Stimulated activated naive CD8-positive, alpha-beta T cell treated with anti-CD3 and anti-CD28 coated beads, Interleukin-15, Interleukin-2, amounts not matched to agents 100 U/mL and 50 U/mL, for 24 hours (primary cell): Measurements from ENCODE around the gene TMPRSS2.

Experiments
- ATAC-seq: fragments of 150-1000 bp; cut with Tn5 transposase; one replicate; pipeline ENCODE4 v1.10.0; 2021
- DNase-seq: peaks from one replicate; pipeline ENCODE4 v3.0.0; 2021

TMPRSS2 gene

DNA sequence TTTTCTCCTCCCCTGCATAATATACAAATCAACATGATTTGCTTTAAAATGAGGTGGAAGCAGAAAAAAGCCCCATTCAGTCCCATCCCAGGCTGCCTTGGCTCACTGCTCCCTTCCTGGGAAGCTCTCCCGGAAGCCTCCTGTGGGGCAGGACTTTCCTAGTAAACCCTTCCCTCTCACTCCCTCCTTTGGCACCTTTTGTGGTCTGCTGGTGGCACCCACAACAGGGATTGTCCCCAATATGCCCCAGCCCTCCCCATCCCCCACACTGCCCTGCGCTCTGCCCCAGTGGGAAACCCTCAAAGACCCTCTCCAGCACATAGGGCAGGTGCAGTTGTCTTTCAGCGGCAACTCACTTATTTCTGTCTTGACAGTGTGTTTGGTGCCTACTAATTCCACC lies 1.8 kb upstream of the TMPRSS2 start:
- ATAC-seq (no peak), DNase-seq (no peak)

DNA sequence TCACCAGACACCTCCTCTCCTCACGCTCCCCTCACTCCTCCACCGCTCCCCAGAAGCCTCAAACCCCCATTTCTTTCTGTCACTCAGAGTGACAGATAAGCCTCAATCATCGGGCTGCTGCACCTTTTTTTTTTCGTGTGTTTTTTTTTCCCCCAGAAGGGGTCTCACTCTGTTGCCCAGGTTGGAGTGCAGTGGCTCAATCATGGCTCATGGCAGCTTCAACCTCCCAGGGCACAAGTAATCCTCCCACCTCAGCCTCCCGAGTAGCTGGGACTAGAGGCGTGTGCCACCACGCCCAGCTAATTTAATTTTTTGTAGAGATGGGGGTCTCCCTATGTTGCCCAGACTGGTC lies 1.2 kb upstream of the TMPRSS2 start:
- DNase-seq, result no peak
- no peak for ATAC-seq

DNA sequence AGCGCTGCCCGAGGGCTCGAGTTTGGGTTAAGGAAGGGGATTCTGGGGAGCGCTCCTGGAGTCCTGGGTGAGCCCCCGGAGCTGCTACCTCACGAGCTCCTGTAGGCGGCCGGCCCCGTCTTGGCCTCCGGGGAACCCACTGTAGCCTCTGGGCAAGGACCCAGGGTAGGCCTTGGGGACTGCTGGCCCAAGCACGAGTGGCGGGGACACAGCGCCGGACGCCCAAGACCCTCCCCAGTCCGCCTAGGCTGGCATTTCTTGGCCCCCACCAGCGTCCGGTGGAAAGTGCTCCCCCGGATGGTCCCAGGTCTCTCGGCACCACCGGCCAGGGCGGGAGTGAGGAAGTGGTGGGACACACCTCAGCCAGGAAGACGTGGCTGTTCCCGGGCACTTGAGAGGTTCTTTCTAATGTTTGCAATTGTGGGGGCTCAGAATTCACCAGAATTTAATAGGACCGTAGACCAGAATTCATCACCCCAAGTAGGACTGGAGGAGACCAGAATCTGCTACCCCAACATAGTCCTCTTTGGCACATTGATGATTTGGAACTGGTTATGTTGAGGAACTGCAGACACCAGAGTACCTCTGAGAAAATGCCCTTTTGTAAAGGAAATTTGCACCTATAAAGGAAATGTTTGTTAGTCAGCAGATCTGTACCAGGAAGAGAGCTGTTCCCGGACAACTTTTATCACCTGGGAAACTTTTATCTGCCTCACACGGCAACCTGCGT lies 622 bp upstream of the TMPRSS2 start:
- DNase-seq (no peak), ATAC-seq (no peak)

DNA sequence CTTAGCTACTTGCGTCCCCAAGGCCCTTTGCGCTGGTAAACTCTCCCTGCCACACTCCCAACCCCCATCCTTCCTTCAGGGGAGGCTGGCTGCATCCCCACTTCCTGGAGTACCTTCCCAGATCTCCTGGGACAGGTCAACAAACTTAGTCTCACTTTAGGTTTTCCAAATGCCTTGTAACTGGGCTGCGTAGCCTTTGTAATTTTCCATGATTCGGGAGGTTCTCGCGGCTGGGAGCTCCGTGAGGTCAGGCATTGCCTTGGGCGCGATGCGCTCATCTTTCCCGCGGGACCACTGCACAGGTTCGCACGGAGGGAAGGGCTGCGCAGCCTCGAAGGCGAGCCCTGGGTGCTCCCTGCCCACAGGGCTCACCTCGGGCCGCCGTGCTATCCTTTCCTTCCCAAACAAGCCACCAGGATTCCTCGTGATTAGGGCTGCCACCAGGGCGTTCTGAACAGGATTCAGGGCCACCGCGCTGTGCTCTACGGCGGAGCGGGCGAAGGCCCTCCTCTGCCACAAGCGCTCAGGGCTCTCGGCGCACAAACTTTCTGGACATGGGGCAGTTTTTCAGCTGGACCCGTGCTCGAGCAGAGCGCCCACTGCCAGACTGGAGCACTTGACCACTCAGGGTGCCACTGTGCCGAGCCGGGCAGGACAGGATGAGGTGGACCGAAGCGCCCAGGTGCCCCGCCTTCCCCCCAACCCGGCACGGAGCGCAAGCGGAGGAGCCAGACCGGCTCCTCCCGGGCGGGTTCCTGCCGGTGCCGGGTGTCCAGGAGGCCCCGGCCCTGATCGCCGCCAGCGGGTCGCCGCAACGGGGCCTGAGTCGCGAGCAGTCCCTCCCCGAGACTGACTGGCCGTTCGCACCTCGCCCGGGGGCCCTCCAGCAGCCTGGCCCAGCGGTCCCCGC lies 1.1 kb downstream of the TMPRSS2 start:
- no peak for ATAC-seq
- no peak for DNase-seq

DNA sequence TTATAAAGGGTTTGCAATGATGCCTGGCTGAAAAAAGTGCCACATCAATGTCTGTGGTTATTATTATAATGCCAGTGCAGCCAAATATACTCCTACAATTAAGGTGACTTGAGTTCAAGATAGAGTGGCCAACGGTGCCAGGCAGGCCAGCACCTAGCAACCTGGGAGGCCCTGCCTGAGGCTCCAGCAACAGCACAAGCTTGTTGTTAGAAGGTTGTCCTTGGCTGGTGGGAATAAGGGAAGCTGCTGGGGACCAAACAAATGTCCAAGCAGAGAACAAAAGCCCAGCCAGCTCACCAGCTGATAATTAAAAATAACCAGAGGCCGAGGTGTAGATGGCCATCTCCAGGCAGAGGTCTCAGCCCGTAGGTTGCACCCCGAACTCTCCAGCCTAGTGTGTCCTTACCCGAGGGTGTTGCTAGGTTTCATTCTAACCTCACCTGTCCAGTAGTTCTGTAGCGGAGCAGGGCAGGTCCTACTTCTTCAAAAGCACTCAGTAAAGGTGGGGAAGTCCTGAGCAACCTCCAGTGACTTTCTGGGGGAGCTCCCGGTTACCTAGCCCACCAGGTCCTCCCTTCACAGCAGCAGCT lies 1.9 kb downstream of the TMPRSS2 start:
- no peak for ATAC-seq
- no peak for DNase-seq

DNA sequence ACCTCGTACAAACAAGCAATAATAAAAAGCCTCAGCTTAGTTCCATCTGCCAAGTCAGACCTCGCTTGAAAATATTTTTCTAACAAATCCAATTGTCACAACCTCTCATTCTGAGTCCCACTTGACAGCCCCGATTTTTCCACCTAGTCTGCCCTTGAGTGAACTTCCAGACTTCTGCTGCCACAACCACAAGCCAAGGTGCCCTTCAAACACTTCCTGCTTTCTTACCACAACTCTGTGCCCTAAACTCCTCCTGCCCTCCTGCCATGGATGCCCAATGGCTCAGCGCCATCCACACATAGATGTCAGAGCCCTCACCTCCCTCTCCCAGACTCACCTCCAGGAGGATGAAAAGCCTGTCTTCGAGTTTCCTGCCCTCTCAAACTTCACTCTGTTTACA lies 3.9 kb downstream of the TMPRSS2 start:
- DNase-seq (no peak), ATAC-seq (no peak)

DNA sequence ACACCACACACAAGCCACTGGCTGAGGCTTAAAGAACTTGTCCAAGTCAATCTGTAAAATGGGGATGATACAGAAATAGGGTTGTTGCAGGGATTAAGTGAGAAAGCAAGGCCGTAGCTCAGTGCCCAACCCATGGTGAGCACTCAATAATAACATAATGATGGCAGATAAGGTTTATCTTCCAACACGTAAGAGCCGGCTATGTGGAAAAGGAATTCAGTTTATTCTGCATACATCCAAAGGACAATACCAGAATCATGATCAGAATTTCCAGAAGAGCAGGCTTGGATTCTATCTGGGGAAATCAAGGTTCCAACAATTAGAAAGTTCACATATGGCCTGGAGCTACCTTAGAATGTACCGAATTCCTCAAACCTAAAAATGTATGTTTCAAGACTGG lies 4.6 kb downstream of the TMPRSS2 start:
- ATAC-seq, result no peak

DNA sequence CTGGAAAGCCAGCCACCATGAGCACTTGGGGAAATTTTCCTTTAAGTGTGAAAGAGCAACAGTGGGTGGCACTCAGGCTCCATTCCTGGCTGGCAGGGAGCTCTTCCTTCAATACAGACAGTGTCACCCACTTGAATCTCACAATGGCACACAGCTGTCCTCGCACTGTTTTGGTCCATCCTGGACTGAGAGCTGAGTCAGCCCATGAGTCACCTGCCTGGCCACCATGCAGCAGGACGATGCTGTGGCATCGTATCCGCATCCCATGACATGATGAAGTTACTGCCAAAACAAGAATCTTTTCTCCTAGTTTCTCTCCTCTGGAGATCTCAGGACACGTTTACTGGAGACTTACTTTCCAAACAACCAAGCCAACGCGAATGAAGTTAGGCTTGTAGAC lies 6.0 kb downstream of the TMPRSS2 start:
- no peak for ATAC-seq
- DNase-seq, result no peak

More for the DNA sequence above, 4.6 kb downstream of the TMPRSS2 start:
- no peak for DNase-seq

DNA sequence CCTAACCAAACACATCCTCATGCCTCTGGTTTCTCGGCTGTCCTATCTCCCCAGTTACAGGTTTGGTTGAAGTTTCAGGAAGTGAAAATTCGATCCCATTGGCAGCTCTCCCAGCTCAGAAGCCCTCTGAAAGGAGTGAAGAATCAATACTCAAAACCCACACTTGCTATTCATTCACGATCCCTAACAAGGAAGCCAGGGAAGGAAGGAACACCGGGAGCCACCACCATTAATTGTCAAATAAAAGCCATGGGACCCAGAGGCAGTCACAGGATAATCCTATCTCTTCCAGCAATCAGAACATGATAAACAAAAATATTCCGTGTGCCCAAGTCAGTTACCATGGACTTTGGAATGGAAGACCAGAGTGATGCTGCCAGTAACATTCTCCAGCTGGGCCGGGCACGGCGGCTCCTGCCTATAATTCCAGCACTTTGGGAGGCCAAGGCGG lies 7.0 kb downstream of the TMPRSS2 start:
- ATAC-seq (no peak), DNase-seq (no peak)

DNA sequence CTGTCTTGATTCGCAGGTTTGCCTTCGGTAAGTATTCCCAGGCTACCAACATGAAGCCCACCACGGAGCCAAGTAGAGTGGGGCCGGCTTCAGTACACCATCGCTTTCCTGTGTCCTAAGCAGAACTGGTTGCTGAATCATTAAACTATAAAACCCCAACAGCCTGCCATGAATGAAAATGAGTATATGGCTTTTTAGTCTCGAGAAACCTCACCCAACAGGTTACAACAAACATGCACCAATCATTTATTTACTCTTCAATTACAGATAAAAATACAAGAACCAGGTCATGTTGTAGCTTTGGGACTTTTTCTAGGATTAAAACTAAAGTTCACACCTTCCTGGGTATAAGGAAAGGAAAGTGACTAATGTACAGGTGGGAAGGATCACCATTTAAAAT lies 7.6 kb downstream of the TMPRSS2 start:
- DNase-seq, result no peak
- no peak for ATAC-seq

DNA sequence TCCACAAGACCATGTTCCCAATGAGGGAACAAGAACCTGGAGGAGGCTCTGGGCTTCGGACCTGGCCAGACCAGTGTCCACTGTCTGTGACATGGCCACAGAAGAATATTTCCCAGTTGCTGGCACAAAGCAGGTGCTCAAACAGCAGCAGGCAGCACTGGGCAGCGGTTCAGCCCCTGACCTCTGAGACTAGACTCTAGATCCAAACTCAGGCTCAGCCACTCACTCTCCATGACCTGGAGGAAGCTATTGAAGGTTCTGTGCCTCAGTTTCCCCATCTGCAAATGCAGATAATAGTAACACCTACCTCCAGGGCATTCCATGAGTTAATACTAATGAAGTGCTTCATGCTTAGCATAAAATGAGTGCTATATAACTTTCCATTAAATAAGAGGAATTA lies 8.0 kb downstream of the TMPRSS2 start:
- ATAC-seq (no peak), DNase-seq (no peak)

DNA sequence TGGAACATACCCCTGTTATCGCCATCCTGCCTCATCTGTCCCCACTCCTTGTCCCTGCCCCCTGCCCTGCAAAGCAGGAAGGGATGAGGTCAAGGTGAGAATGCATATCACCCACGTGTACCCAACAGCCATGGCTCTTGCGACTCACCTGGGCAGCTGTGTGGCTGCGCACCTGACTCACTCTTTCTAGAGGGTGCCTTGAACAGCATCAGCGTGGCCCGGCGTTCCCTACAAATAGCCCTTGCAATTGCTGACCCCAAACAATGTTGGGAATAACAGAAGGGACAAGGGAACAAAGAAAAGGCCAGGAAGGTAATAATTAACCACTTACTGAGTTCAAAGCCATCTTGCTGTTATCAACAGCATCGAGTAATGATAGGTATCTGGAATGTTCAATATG lies 10.2 kb downstream of the TMPRSS2 start:
- no peak for ATAC-seq
- no peak for DNase-seq

DNA sequence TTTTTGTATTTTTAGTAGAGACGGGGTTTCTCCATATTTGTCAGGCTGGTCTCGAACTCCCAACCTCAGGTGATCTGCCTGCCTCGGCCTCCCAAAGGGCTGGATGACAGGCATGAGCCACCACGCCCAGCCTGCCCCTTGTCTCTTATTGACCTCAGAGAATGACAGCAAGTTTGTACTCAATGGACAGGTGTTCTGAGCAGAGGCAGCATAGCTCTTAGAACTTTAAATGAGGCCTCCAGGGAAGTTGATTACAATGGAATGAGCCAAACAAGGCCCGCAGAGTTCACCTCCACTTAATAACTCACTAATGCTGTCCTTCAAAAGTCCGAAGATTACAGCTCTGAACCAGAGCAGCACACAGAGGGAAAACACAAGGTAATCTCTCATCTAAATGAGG lies 10.9 kb downstream of the TMPRSS2 start:
- ATAC-seq (no peak), DNase-seq (no peak)

DNA sequence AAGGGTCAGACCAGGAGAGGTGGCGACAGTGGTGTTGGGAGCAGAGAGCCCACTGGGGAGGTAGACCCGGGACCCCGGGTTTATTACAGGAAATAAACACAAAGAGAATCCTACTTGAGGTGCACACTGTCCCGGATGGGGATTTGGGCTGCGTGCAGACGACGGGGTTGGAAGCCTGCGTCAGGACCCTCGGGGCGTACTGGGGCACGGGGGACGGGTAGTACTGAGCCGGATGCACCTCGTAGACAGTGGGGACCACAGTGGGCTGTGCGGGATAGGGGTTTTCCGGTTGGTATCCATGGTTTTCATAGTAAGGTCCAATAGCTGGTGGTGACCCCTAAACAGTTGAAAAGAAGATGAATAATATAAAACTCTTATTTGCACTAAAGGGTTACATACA lies 13.7 kb downstream of the TMPRSS2 start:
- no peak for ATAC-seq

DNA sequence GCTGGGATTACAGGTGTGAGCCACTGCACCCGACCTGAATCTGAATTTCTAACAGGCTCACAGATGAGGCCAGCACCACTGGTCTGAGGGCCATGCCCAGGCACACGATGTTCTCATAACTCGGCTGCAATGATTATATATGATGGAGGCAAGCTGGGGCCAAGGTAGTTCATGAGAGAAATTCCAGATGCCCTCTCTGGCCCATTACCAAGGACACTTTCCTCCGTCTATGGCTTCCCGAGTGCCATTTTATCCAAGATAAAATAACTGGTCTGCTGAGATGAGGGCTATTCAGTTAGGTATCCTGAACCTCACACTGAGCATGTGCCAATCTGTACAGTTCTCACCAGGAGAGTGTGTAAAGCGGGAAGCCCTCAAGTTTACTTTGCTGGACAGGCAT lies 16.5 kb downstream of the TMPRSS2 start:
- DNase-seq, result no peak
- ATAC-seq, result peak; percentile 4

More for the DNA sequence above, 13.7 kb downstream of the TMPRSS2 start:
- DNase-seq, result no peak

DNA sequence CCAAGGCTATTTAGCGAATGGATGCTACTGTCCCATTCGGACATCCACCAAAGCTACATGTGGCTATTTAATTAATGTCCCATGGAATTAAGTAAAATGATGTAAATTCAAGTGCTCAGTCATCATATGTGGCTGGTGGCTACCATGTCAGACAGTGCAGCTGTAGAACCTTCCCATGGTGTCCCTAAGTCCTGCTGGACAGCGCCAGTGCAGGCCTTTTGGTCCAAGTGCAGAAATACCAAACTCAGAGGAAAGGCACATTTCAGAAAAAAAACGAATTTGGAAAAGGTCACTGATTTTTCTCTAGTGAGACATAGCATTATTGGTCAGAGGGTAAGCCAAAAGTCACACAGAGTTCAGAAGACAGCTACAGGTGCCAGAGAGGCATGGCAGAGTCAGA lies 17.6 kb downstream of the TMPRSS2 start:
- ATAC-seq (no peak), DNase-seq (no peak)

DNA sequence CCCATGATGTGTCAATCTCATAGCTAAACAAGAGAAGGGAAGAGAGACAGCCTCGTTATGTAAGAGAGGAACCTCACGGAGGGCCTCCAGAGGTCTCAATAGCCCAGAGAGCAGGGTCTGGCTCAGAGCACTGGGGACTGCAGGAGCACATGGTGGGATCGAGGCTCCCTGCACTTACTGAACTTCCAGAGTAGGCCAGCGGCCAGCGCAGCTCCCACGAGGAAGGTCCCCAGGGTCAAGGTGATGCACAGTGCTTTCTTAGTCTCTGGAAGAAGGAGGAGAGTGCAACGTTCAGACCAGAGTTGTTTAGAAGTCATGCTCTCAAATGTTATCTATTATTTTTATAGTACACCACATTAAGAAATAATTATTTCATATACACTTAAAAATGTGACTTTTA lies 18.6 kb downstream of the TMPRSS2 start:
- no peak for ATAC-seq
- DNase-seq, result no peak

DNA sequence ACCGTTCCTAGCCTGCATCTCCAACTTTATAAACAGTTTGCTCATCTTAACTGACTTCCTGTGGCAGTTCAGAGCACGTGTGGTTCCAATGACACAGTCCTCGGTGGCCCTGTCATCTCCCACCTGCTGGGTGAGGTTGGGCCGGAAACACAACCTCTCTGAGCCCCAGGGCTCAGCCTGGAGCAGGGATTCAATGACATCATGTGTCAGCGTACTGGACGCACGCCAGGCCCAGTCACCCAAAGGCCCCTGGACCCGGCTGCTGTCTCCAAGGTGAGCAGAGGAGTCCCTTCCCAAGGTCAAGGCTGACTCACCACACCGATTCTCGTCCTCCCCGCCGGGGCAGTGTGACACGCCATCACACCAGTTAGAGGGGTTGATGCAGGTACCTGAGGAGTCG lies 19.9 kb downstream of the TMPRSS2 start:
- ATAC-seq, result no peak
- DNase-seq, result no peak

DNA sequence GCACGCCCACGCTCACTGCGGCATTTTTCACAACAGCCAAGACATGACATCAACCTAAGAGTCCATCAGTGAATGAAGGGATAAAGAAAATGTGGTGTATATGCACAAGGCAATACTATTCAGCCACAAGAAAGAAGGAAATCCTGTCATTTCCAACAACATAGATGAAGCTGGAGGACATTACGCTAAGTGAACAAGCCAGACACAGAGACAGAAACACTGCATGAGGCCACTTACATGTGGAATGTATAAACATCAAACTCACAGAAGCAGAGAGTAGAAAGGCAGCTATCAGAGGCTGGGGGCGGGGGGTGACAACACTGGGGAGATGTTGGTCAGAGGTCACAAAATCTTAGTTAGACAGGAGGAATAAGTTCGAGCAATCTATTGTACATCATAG lies 20.9 kb downstream of the TMPRSS2 start:
- ATAC-seq (no peak), DNase-seq (no peak)

DNA sequence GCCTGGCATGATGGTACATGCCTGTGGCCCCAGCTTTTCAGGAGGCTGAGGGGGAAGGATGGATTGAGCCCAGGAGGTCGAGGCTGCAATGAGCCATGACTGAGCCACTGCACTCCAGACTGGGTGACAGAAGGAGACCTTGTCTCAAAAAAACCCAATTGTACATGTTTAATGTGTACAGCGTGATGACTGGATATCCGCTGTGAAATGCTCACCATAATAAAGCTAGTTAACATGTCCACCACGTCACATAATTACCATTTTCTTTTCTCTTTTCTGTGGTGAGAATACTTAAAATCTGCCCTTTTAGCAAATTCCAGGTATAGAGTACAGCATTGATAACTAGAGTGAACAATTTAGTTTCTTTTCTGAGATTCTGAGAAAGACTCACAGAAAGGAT lies 24.0 kb downstream of the TMPRSS2 start:
- DNase-seq (no peak), ATAC-seq (no peak)

DNA sequence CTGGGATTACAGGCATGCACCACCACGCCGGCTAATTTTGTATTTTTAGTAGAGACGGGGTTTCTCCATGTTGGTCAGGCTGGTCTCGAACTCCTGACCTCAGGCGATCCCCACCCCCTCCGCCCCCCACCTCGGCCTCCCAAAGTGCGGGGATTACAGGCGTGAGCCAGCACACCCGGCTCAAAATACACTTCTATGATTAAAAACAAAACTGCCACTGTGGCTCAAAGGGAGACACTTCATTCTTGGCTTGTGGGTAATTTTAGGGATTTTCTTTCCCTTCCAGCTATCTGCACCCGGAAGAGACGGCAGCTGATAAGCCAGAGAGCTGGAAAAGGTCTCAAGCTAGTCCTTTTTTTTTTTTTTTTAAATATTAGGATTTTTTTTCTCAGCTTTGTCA lies 24.5 kb downstream of the TMPRSS2 start:
- no peak for ATAC-seq
- no peak for DNase-seq

DNA sequence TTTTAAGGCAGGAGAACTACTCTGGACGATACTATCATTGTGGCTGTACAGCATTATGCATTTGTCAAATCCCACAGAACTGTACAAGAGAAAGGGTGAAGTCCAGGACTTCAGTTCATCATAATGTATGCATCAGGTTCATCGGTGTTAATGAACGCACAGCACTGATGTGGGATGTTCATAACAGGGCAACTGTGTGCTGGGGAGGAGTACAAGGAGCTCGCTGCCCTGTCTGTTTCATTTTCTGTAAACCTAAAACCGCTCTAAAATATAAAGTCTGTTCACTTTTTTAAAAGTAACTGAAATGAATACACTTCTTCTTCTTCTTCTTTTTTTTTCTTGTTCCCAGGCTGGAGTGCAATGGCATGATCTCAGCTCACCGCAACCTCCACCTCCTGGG lies 25.0 kb downstream of the TMPRSS2 start:
- DNase-seq (no peak), ATAC-seq (no peak)

DNA sequence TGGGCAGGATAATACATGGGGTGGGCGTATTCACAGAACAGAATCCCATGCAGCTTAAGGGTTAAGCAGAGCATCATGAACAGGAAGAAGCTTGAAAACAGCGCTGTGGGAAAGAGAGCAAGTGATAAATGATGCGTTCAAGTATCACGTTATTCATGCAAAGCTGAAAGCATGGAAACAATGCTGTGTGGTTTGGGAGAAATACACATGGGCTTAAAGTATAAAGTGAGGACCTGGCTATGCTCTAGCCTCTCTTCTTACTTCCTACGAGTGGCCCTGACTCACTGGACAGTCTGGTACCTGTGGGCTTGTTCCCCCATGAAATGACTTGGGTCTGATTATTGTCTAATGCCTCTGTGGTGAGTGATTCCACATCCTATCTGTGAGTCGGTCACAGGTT lies 25.7 kb downstream of the TMPRSS2 start:
- no peak for DNase-seq

More for the DNA sequence above, 25.7 kb downstream of the TMPRSS2 start:
- ATAC-seq, result no peak
